ENCODE data around the gene TP73. TPM values are rescaled to one million over a fixed set of nuclear protein-coding genes. Genes with fewer than 3 reads are reported as not detected.

The TP73 gene
- total RNA-seq, 1 experiment from 2014 or later: 11.9 TPM

GRCh38 chr1:3774276-3774945 lies 122.1 kb downstream of the TP73 start:
- Mint-ChIP-seq H3K9me3 (ENCODE audit: unreplicated experiment) (no peaks in the 10 kb centered on the region), H3K27me3 (ENCODE audit: insufficient read depth, unreplicated experiment) (no peaks in the 10 kb centered on the region), H3K4me1 (ENCODE audit: low read depth, unreplicated experiment) (no peaks in the 10 kb centered on the region), H3K36me3 (ENCODE audit: insufficient read depth, unreplicated experiment) (peaks cover 1% of the 10 kb centered on the region), H3K27ac (ENCODE audit: unreplicated experiment) (no peak overlapping the region), H3K4me3 (ENCODE audit: unreplicated experiment) (no peak overlapping the region)
- BruUV-seq (replicated peaks): no TSS peak
- ChIA-PET CTCF (no interaction called here), POLR2A (no interaction called here)
- peaks cover 26% of the 10 kb centered on the region; the same call in 1 of the 2 replicates for H3K4me1 ChIP-seq
- no peak overlapping the region for H3K4me3 ChIP-seq (ENCODE audit: low read depth, low read length)
- TF ChIP-seq CTCF (IDR thresholded peaks at IDR 0.05; ENCODE audit: insufficient read depth in 1 of 2, low read depth in 1 of 2, low read length in 1 of 2, severe bottlenecking in 1 of 2, unreplicated experiment in 1 of 2): no peak
- DNase-seq: no peak
- H3K36me3 ChIP-seq (ENCODE audit: control insufficient read depth, insufficient read depth, low read length): no peaks in the 10 kb centered on the region
- intact Hi-C loops (cut with micrococcal nuclease; ENCODE audit: unreplicated experiment): no loop called here
- no peaks in the 10 kb centered on the region for H3K27me3 ChIP-seq (replicated peaks; ENCODE audit: control insufficient read depth, insufficient read depth, low read length)
- H3K9me3 ChIP-seq: no peaks in the 10 kb centered on the region

- intact Hi-C loops (cut with micrococcal nuclease; ENCODE audit: unreplicated experiment): no loop called here
- Mint-ChIP-seq H3K9me3 (ENCODE audit: unreplicated experiment) (no peaks in the 10 kb centered on the region), H3K27me3 (ENCODE audit: insufficient read depth, unreplicated experiment) (no peaks in the 10 kb centered on the region), H3K4me3 (ENCODE audit: unreplicated experiment) (no peak overlapping the region), H3K36me3 (ENCODE audit: insufficient read depth, unreplicated experiment) (peaks cover 7% of the 10 kb centered on the region), H3K4me1 (ENCODE audit: low read depth, unreplicated experiment) (no peaks in the 10 kb centered on the region), H3K27ac (ENCODE audit: unreplicated experiment) (no peak overlapping the region)
- H3K4me3 ChIP-seq (ENCODE audit: low read depth, low read length): no peak overlapping the region
- peaks cover 26% of the 10 kb centered on the region; the same call in 1 of the 2 replicates for H3K4me1 ChIP-seq
- DNase-seq: no peak
- POLR2A ChIA-PET: no interaction called here
- no peaks in the 10 kb centered on the region for H3K9me3 ChIP-seq
- no TSS peak for BruUV-seq (replicated peaks)
- H3K36me3 ChIP-seq (ENCODE audit: control insufficient read depth, insufficient read depth, low read length): no peaks in the 10 kb centered on the region
- H3K27me3 ChIP-seq (replicated peaks; ENCODE audit: control insufficient read depth, insufficient read depth, low read length): no peaks in the 10 kb centered on the region
- no peak for TF ChIP-seq CTCF (IDR thresholded peaks at IDR 0.05; ENCODE audit: insufficient read depth in 1 of 2, low read depth in 1 of 2, low read length in 1 of 2, severe bottlenecking in 1 of 2, unreplicated experiment in 1 of 2)
- CTCF ChIA-PET: no interaction called here
Measured at GRCh38 chr1:3774946-3775489, 122.7 kb downstream of the TP73 start.

GRCh38 chr1:3775490-3776230 lies 123.3 kb downstream of the TP73 start:
- TF ChIP-seq CTCF (IDR thresholded peaks at IDR 0.05; ENCODE audit: insufficient read depth in 1 of 2, low read depth in 1 of 2, low read length in 1 of 2, severe bottlenecking in 1 of 2, unreplicated experiment in 1 of 2): peak in 1 of 2 experiments; percentile 4
- Mint-ChIP-seq H3K4me3 (ENCODE audit: unreplicated experiment) (no peak overlapping the region), H3K27ac (ENCODE audit: unreplicated experiment) (no peak overlapping the region), H3K27me3 (ENCODE audit: insufficient read depth, unreplicated experiment) (no peaks in the 10 kb centered on the region), H3K4me1 (ENCODE audit: low read depth, unreplicated experiment) (no peaks in the 10 kb centered on the region), H3K36me3 (ENCODE audit: insufficient read depth, unreplicated experiment) (peaks cover 14% of the 10 kb centered on the region), H3K9me3 (ENCODE audit: unreplicated experiment) (no peaks in the 10 kb centered on the region)
- H3K4me1 ChIP-seq: peaks cover 26% of the 10 kb centered on the region; the same call in 1 of the 2 replicates
- no TSS peak for BruUV-seq (replicated peaks)
- no peaks in the 10 kb centered on the region for H3K36me3 ChIP-seq (ENCODE audit: control insufficient read depth, insufficient read depth, low read length)
- no peak for DNase-seq
- ChIA-PET POLR2A (no interaction called here), CTCF (no interaction called here)
- intact Hi-C loops (cut with micrococcal nuclease; ENCODE audit: unreplicated experiment): no loop called here
- no peak overlapping the region for H3K4me3 ChIP-seq (ENCODE audit: low read depth, low read length)
- H3K9me3 ChIP-seq: no peaks in the 10 kb centered on the region
- H3K27me3 ChIP-seq (replicated peaks; ENCODE audit: control insufficient read depth, insufficient read depth, low read length): no peaks in the 10 kb centered on the region
